NCI-H526 treated with DMSO at 0.1 percent for 48 hours (cell line): ENCODE results near the gene CASKIN1.

Experiments used
- DNase-seq: peaks from one replicate; lab custom pipeline; 2025; lab: John Stamatoyannopoulos, UW

CASKIN1 gene

DNA sequence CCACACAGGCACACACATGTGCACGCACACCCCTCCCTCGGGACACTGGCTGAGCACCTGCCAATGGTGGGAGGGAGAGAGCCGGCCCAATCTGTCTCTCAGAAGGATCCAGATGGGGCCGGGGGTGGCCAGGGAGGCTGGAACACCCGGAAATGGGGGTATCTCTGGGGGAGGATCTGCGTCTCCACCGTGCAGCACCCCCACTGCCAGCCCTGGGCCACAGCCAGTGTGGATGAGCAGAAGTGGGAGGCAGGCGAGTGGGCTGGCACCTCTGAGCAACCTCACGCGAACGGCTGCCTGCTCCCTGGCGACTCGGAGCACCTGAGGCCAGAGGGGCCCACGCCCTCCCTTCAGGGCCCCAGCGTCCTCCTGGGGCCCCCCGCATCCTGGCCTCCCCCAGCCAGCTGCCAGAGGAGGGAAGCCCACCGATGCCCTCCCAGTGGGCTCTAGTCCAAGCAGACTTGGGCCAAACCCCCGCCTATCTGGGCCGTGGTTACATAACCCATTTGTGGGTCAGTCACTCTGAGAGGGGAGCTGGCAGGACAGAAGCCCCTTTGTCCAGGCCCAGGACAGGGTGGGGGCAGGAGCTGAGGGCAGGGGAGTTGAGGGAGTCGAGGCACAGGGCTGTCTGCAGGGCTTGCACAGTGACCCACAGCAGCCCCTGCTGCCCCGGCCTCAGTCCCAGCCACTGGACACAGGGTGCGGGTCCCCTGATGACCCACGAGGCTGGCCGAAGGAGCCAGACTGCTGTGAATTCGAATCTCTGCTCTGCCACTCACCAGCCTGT lies 5.6 kb downstream of the CASKIN1 start:
- no peak for DNase-seq

DNA sequence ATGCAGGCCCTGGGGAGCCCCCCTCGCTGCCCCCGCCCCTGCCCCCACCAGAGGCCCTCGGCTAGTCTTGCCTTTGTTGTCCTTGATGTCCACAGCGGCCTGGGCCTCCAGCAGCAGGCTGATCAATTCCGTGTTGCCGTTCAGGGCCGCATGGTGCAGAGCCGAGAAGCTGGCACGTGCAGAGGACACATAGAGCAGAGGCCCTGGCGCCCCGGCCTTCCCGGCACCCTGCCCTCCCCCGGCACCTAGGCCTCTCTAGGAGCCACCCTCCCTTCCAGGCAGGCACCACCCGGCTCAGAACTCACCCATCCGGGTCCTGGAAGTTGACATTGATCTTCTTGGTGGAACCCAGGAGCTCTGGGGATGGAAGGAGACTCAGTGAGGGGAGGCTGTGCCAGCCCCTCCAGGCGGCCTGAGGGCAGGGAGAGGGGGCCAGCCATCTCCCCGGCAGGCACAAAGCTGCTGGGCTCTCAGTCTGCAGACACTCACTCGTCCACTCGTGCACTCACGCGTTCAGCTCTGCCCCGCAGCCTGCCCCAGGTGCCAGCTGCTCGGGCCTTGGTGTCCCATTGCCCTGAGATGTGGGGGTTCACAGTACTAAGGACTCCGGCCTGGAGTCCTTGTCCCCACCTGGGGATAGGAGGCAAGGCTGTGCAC lies 6.3 kb downstream of the CASKIN1 start:
- no peak for DNase-seq

DNA sequence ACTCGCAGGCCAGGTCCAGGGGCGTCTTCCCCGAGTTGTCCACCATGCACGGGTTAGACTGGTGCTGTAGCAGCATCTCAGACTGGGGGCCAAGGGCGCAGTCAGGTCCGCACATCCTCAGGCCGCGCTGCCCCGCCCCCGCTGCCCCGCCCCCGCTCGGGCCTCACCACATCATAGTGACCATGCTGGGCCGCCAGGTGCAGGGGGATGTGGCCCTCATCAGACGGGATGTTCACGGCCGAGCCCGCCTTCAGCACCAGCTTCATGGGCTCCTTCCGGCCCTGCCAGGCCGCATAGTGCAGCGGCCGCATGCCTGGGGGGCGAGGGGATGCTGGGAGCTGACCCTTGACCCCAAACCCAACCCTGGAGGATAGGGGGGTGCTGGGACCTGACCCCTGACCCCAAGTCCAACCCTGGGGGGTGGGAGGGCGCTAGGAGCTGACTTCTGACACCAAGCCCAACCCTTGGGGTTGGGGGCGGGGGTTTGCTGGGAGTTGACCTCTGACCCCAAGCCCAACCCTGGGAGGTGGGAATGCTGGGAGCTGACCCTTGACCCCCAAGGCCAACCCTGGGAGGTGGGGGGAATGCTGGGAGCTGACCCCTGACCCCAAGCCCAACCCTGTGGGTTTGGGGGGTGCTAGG lies 7.0 kb downstream of the CASKIN1 start:
- DNase-seq, result no peak

DNA sequence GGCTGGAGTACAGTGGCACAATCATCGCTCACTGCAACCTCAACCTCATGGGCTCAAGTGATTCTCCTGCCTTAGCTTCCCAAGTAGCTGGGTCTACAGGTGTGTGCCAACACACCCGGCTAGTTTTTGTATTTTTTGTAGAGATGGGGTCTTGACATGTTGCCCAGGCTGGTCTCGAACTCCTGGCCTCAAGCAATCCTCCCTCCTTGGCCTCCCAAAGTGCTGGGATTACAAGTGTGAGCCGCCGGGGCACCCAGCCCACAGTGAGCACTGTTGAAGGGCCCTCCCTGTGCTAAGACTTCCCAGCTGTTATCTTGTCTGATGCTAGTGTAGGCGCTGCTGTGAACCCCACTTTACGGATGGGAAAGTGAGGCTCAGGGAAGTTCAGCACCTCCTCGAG lies 8.0 kb downstream of the CASKIN1 start:
- DNase-seq, result no peak

DNA sequence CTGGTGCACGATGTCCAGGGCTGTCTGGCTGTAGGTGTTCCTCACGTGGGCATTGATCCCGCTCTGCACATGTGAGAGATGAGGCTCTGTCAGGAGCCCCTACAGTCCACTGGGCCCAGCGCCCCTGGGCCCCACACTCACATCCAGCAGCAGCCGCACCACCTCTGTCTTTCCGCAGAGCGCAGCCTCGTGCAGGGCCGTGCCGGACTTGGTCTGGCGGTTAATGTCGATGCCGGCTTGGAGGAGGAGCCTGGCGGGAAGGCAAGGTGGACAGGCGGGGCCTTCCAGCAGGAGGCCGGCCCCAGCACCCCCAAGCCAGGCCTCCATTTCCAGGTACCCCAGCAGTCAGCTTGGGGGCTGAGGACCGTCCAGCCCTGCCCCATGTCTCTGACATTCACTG lies 9.2 kb downstream of the CASKIN1 start:
- DNase-seq, result no peak

DNA sequence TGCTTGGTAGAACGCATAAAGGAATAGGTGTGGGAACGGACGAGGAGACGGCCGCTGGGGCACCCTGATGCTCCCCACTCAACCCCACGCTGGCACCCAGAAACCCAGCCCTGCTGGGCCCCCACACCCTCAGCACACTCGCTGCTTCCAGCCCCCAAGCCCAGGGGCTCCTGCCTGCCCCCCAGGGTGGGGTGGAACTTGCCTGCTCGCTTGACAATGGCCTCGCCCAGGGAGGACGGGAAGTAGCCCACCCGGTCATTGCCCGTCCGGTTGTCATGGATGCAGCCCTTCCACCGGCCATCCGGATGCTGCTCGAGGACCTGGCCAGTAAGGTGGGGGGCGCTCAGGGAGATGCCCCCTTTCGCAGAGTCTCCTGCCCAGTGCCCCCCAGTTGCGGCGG lies 9.9 kb downstream of the CASKIN1 start:
- no peak for DNase-seq

DNA sequence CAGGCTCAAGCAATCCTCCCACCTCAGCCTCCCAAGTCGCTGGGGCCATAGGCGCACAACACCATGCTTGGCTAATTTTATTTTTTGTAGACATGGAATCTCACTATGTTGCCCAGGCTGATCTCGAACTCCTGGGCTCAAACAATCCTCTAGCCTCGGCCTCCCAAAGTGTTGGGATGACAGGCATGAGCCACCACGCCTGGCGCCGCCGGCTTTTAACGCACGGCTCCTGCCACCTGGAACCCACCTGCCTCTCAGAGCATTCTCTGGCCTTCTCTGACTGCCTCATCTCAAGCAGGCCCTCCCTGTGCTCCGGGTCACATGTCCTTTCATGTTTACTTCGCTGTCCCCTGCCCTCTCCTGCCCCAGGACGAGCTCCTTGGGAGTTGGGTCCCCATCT lies 10.3 kb downstream of the CASKIN1 start:
- DNase-seq, result no peak

DNA sequence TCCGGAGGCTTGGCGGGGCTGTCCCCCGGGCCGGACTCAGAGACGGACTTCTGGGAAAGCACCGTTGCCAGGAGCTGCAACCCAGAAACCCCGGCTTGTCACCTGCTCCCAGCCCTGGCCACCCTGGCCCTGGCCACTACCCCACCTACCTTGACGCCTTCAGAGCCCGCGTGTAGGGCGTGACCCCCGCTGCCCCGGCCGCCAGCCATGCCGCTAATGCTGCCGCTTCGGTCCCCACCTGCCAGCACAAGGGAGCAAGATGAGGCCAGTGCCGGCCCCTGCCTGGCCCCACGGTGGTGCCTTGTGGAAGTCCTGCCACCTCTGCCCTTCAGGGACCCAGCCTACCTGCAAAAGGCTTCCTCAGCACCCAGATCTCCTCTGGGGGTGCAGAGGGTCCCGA lies 11.4 kb downstream of the CASKIN1 start:
- no peak for DNase-seq

DNA sequence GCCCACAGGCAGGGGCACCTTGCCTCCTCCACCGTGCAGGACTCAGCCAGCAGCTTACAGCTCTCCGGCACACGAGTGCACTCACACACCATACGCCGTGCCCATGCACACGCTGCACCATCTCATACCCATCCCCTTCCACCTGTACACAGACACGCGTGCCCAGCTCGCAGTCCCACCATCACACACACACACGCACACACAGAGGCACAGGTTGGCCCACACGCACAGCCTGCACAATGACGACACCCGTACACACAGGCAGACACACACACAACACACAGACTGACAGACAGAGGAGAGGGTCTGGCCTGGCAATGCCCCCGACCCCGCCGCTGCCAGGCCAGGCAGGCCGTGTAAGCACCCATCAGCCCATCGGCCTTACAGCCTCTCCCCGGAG lies 12.1 kb downstream of the CASKIN1 start:
- no peak for DNase-seq

DNA sequence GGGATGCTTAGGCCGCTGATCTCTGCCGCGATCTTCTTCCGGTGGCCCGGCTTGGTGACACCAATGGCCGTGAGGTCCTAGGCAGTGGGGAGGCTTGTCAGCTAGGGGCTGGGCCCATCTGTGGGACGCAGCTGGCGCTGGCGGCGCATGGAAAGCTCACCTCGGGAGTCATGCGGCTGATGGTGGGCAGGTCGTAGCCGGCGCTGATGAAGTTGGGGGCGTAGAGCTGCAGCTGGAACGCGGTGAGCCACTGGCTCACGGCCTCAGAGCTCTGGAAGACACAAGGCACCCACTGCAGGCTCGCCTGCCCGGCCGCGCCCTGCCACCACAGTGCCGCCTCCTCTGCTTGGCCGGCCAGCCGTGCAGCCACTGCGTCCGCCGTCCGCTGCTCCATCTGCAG lies 12.7 kb downstream of the CASKIN1 start:
- DNase-seq, result no peak

DNA sequence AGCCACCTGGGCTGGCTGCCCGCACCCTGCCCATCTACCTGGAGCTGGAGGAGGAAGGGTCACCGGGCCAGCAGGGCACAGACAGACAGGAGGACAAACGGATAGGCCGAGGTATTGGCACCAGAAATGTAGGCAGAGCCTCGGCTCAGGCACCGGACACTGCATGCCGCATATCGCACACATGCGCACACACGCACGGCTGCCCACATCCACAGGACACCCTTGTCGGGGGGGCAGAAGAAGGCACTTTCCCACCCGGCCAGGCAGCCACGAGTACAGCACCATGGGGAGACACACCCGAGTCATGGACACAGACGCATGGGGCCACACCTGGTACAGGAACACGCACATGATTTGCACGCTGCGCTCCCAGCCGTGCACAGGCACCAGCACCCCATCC lies 14.5 kb downstream of the CASKIN1 start:
- DNase-seq, result no peak

DNA sequence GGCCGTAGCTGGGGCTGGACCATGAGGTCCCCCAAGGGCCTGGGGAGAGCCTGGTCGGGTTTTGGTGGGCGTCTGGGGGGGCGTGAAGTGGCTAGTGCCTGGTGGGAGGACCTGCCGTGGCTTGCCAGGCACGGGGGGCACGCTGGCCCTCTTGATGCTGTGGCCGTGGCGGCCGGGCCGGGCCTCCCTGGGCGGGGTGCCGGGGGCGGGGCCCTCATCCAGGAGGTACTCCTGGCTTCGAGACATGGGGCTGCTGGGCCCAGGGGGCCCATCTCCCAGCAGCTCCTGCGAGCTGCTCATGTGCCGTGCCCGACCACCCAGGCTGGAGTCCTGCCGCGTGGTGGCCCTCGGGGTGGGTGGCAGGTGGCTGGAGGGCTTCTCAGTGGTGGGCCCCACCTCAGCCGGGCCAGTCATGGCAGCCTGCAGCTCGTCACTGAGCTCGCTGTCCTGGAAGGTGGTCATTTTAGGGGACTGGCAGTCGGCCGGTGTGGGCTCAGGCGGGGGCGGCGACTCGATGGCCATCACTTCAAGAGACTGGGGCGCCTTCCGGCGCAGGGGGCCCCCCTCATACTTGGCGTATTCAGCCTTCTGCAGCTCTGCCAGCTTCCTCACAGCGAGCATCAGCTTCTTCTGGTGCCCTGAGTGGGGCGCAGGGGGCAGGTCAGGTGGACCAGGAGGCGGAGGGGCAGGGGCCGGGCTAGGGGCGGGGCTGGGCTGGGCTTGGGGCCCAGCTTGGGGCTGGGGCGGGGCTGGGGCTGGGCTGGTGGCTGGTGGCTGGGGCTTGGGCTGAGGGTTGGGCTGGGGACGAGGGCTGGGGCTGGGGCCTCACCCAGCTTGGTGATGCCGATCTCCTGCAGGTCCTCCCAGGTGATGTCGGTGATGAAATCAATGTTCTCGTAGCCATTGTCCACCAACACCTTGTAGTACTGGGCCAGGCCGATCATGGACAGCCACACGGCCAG lies 15.2 kb downstream of the CASKIN1 start:
- DNase-seq, result no peak

DNA sequence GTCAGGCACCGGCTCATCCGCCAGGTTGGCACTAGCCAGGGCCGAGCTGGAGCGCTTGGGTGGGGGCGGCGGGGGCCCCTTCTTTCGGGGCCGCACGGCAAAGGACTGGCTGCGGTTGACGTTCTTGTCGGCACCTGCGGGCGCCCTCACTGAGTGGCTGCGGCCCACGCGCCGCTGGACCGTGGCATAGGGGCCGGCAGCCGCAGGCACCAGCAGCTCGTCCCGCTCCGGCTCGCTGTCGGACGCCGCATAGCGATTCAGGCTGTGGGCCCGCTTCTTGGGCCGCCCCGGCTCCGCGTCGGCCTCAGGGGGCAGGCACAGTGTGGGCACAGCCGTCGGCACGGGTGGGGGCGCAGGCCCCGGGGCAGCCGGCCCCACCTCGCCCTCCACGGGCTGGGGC lies 15.9 kb downstream of the CASKIN1 start:
- no peak for DNase-seq

DNA sequence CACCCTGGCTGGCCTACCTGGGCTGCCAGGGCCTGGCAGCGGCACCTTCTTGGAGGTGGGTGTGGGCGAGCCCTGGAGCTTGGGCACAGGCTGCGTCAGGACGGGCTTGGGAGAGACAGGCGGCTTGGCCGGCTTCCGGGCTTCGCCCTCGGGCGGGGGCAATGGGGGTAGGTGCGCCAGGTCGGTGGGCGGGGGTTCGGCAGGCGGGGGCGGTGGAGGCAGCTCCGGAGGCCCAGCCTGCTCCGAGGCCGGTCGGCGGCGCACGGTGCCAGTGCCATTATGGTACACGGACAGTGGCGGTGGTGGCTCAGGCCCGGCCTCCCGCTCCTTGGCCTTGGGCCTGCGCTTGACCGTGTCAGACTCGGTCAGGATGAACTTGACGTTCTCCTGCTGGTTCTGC lies 16.8 kb downstream of the CASKIN1 start:
- no peak for DNase-seq

DNA sequence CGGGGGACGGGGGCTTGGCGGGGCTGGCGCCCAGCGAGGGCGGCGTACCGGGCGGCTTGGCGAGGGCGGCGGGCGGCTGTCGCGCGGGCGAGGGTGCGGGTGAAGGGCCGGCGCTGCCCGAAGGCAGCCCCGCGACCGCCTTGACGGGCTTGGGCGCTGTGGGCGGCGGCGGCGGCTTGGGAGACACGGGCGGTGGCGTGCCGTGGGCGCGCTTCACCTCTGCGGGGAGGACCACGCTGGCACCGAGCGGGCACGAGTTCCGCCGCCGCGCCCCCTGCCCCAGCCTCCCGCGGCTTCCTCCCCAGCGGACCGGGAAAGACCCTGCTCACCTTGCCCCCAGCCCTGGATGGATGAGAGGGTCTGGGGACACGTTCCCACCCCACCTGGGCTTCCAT lies 17.3 kb downstream of the CASKIN1 start:
- DNase-seq, result no peak

DNA sequence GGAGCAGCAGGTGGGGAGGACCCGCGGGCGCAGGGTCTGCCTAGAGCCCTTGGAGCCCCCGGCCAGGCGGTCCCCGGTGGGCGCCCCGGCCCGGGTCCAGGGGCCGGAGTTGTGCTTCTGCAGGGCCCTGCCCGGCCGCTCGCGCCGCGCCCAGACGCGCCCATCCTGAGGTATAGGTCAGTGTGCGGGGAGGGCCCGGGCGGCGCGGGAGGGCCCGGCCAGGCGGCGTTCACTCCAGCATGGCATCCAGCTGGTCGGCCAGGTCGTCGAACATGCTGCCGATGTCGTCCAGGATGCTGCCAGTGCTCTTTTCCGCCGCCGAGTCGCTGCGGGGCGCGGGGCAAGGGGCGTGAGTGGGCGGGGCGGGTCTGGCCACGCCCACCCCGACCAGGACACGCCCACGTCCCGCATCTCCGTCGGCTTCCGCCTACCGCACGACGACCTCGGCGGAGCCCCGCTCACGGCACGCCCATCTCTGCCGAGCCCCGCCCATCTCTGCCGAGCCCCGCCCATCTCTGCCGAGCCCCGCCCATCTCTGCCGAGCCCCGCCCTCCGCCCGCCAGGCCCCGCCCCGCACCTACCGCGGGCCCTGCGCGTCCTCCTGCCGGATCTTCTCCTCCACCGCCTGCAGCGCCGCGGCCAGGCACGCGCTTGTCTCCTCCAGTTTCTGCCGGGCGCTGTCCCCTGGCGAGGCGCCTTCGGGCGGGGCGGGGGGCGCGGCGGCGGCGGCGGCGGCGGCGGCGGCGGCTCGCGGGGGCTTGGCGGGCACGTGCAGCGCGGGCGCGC lies 17.9 kb downstream of the CASKIN1 start:
- DNase-seq, result no peak

DNA sequence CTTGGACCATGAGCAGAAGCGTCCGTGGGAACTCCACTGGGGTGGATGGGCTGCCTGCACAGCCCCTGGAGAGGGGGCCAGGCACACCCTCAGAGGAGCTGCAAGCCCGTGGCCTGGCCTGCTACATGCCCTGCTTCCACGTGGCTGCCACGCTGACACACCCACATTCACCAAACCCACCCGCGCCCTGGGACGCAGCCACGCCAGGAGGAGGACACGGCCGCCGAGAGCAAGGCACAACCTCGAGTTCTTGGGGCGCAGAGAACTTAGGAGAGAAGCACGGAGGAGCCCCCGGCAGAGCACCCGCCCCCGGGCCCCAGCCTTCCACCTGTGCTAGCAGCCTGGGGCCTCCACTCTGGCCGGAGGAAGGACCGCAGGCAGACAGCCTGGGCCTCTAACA lies 18.8 kb downstream of the CASKIN1 start:
- DNase-seq, result no peak

DNA sequence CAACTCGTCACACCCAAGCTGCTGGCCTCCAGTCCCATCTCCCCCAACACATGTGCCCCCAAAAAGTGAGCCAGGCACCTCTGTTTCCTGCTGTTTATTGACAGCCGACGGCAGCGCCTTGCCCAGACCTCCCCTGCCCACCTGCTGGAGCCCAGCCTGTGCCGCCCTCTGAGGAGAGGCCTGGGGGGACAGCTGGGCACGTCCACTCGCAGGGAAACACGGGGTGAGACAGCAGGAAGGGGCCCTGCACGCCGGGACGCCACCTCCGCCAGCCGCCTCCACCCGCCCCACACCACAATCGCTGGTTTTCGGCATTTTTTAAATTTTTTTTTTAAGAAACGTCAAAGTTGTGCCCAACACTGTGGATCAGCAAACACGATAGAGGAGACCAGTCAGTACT lies 19.3 kb downstream of the CASKIN1 start:
- DNase-seq, result no peak

DNA sequence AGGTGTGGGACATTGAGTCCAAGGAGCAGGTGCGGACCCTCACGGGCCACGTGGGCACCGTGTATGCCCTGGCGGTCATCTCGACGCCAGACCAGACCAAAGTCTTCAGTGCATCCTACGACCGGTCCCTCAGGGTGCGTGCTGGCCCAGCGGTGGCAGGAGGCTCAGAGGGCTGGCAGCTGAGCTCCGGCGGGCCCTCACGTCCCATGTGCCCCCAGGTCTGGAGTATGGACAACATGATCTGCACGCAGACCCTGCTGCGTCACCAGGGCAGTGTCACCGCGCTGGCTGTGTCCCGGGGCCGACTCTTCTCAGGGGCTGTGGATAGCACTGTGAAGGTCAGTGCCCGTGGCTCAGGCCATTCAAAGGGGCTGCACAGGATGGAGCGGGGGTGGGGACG lies 20.4 kb downstream of the CASKIN1 start:
- DNase-seq, result no peak

DNA sequence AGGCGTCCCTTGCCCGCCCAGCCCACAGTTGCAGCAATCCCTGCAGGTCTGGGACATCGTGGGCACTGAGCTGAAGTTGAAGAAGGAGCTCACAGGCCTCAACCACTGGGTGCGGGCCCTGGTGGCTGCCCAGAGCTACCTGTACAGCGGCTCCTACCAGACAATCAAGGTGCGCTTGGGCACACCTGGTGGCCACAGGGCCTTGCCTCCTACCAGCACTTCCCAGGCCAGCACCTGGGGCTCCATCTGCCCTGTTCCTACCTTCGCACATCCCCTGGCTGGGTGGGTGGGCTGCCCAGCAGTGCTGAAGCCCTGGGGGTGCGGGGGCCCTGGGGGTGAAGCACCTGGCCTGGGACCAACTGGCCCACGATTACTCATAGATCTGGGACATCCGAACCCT lies 21.0 kb downstream of the CASKIN1 start:
- no peak for DNase-seq

DNA sequence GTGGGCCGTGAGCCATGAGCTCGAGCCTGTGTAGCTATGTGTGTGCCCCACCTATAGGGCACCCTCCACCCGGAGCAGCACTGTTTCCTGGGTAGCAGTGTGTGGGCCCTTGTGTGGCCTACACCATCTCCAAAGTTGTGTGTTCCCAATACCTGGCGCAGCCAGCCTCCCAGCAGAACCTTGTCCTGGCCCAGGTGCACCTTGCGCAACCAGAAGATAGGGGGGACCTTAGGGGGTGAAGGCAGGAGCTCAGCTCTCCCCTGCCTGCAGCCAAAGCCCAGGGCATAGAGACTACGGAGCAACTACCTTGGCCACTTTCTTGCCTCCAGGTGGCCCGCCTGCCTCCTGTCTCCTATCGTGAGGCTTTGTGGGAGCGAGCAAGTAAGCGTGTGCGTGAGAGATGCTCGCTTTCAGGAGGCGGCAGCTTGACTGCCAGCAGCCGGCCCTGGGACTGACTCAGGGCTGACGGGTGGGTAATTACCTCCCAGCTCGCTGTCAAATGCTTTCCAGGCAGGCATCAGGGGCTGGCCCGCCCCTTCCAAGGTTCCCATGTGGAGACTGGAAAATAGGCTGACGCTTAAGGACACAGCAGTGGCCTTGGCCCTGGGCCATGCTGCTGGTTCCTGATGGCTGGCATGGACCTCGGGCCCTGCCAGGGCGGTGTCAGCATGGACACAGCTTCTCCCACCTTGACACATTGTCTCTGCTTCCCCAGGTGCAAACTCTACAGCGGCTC lies 21.8 kb downstream of the CASKIN1 start:
- no peak for DNase-seq
